HG02885 (cell line): Measurements from ENCODE around the gene DFFB.

Experiments
- ATAC-seq: cut with Tn5 transposase; IDR thresholded peaks from one replicate; pipeline ENCODE4 v1.9.1; 2021; ENCODE audit warnings: mild to moderate bottlenecking; ENCODE audit not compliant: unreplicated experiment, poor library complexity

Gene DFFB

DNA sequence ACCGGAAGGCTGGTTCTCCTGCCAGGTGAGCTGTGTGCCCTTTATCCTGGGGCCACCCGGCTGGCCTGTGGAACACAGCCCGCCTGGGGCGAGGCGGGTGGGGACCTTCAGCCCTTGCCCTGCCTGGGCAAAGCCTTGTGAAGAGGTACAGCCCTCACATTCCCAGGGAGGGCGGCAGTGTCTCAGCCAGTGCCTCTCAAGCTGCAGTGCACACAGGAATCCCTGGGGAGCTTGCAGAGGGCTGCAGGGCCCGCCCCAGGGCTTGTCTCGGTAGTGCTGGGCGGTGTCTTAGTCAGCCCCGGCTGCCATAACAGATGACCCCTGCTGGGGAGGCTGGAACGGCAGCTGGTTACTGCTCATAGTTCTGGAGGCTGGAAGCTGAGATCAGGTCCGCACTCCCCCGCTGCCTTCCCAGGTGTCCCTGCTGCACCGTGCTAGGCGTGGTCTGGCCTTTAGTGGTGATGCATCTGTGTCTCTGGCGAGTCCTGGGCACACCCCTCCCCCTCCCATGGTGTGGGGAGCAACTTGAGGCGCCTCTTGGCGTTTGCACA is 12.6 kb downstream of the DFFB start:
- ATAC-seq: no peak

DNA sequence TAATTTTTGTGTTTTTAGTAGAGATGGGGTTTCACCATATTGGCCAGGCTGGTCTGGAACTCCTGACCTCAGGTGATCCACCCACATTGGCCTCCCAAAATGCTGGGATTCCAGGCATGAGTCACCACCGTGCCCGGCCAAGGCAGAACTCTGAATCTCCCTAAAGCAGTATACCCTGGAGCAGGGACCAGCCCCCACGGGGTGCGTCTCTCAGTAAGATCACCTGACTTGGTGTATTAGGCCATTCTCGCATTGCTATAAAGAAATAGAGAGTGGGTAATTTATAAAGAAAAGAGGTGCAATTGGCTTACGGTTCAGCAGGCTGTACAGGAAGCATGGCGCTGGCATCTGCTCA is 14.2 kb downstream of the DFFB start:
- no peak for ATAC-seq

GRCh38 chr1:3872546-3872945 is 15.3 kb downstream of the DFFB start:
- no peak for ATAC-seq

GRCh38 chr1:3874736-3875135 is 17.5 kb downstream of the DFFB start:
- no peak for ATAC-seq

- ATAC-seq: no peak
These were observed 19.4 kb downstream of the DFFB start for GRCh38 chr1:3876716-3877115.

GRCh38 chr1:3879099-3879498 is 21.8 kb downstream of the DFFB start:
- no peak for ATAC-seq

DNA sequence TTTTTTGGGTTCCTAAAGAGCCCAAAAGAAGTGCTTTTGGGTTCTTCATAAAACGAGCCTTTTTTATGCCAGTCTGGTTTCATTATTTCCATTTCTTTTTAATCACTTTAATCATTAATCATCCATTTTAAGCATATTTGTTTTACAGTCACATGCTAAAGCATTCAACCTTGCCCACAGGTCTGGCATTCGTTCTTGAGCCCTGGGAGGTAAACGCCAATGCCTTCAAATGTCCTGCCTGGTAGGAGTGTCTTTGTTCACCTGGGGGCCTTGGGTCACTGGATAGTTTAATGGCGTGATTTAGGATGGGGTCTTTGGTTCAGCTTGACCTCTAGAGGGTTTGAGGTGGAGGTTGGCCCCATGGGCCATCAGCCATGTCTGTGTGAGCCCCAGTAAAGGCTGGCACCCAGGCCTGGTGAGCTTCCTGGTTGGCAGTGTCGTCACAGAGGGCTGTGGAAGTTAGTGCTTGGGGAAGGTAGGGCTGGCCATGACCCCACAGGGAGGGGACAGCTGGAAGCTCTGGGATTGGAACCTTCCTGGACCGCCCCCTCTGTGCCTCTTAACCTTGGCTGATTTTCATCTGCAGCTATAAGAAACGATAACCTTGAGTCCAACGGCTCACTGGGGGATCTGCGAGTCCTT is 22.6 kb downstream of the DFFB start:
- ATAC-seq: no peak

DNA sequence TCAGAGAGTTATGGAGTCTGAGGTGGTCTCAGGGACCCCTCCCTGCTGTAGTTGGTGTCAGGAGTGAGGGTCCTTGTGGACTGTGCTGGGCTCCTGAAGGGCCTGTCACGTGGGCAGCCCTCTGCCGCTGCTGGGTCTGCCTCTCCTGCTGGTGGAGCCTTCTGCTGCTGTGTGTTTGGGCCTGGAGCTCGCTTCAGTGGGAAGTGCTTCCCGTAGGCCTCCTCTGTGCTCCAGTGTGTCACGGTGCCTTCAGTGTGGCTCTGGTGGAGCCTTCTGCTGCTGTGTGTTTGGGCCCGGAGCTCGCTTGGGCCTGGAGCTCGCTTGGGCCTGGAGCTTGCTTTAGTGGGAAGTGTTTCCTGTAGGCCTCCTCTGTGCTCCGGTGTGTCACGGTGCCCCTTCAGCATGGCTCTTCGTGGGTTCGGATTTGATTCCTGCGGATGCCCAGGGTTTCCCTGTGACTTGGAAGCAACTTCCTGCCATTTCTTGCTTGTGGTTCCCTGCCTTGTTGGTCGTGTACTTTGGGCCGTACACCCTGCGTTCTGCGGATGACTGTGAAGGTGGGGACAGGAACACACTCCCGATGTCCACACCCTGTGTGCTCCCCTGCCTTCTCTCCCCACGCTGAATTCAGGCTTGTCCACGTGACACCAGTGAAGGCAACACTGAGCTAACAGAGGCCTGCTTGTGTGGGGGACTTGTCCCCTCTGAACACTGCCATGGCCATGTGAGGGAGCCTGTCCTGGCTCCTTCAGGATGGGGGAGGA is 23.3 kb downstream of the DFFB start:
- no peak for ATAC-seq

GRCh38 chr1:3881193-3881480 is 23.9 kb downstream of the DFFB start:
- no peak for ATAC-seq

DNA sequence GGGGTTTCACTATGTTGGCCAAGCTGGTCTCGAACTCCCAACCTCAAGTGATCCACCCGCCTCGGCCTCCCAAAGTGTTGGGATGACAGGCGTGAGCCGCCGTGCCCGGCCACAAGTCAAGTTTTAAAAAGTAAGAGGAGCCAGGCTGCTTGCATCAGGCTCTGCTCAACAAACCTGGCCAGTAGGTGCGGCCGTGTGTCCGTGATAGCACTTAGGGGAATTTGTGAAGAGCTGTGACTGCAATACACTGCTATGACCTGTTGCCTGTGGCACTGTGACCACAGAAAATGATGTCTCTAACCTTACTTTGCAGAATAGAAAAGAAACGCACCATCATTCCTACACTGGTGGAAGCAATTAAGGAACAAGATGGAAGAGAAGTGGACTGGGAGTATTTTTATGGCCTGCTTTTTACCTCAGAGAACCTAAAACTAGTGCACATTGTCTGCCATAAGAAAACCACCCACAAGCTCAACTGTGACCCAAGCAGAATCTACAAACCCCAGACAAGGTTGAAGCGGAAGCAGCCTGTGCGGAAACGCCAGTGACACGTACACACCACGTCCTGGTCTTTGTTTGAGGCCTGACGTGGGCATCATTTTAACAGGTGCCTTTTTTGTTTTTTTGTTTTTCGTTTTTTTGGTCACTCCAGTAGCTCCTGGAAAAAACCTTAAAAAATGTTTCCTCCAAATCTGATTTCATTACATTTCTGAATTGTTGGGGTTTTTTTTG is 26.1 kb downstream of the DFFB start:
- ATAC-seq: no peak

- ATAC-seq: no peak
These were observed 27.7 kb downstream of the DFFB start for GRCh38 chr1:3884966-3885365.

- no peak for ATAC-seq
These were observed 28.3 kb downstream of the DFFB start for GRCh38 chr1:3885611-3886010.

DNA sequence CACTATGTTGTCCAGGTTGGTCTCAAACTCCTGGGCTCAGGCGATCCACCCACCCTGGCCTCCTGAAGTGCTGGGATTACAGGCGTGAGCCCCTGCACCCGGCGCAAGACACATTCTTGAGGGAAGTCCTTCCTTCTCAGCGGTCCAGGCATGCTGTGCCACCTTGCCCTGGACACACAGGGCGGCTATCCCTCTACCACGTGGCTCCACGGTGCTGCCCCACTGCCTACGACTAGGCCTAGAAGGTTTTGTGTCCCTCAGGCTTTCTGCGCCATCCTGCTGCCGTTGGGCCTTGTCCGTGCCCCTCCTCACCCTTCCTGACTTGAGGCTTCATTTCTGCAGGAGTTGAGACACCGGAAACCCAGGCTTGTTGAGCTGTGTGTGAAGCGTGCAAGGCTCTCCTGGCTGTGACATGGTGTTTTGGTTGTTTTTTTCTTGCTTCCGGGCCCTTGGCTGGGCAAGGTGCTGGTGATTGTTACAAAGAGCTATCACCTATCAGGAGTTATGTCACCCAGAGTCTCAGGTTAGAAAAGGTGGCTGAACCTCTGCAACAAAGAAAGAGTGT is 28.9 kb downstream of the DFFB start:
- ATAC-seq: no peak

GRCh38 chr1:3886691-3887090 is 29.4 kb downstream of the DFFB start:
- ATAC-seq: no peak

DNA sequence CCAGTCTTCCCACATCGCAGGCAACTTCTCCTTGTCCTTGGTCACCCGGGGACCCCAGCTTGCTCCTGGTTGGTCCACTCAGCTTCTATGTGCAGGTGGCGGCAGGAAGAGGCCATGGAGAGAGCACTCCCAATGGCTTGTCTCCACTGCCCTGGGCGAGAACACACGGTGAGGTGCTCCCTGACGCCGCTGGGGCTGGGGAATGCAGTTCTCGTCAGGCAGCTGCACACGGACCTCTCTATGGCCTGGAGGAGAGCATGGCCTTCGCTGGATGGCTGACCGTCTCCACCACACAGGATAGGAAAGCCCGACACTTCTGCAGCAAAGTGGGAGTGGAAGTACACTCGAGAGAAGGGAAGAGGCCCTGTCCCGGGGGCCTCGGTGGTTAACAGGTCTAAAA is 31.0 kb downstream of the DFFB start:
- no peak for ATAC-seq

DNA sequence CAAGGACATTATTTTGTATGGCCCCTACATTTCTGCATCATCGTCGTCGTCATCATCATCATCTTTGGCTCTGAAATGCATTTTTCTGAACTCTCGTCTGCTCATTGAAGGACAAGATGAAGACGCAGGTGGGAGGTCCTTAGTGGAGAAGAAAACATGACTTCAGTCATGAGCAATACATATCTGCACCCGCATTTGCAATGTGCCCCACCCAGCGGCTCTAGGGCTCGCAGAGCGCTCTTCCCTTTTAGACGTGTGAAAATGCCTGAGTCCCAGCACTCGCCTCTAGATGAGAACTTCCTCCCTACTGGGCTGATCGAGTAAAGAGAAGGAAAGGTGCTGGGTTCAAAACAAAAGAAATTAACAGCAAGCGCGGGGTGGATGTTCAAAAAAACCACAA is 32.7 kb downstream of the DFFB start:
- no peak for ATAC-seq

DNA sequence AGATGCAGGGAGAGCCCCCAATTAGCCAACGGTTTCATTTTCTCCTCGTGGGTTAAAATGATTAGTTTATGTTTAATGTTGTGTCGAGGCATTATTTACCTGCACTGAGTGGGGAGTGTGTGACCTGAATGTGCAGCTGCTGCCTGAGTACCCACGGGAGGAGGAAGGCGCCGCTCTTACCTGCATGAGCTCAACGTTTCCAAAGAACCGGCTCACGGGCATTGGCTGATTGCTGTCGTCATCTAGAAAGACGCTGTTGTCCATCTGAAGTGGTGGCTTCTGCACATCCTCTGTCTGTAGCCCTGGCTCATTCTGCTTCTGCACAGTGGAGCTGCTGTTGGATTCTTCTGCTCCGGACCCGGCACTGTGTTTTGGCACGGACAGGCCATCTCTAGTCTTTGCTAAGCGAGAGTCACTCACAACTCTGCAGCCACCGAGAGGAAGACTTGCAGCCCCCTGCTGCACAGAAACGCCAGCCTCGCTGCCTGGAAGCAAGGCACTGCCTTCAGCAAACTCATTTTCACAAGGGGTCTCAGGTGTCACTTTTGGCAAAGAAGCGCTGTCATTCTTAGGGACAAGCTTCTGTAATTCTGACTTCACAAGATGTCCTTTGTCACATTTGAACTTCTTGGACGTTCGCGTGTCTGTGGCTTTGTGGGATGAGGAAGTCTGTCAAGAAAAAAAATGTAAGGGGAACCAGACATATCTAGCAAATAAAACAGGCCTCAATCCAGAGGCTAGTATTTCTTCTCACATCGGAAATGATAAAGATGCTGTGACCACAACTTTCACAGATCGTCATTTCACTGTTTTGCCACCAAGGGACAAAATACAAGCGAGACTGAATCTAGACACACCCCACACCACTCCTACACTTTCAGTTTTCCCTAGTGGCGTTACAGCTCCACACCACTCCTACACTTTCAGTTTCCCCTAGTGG is 33.4 kb downstream of the DFFB start:
- ATAC-seq: no peak

- ATAC-seq: no peak
These were observed 34.1 kb downstream of the DFFB start for GRCh38 chr1:3891329-3891865.

GRCh38 chr1:3892748-3893147 is 35.5 kb downstream of the DFFB start:
- ATAC-seq: no peak

DNA sequence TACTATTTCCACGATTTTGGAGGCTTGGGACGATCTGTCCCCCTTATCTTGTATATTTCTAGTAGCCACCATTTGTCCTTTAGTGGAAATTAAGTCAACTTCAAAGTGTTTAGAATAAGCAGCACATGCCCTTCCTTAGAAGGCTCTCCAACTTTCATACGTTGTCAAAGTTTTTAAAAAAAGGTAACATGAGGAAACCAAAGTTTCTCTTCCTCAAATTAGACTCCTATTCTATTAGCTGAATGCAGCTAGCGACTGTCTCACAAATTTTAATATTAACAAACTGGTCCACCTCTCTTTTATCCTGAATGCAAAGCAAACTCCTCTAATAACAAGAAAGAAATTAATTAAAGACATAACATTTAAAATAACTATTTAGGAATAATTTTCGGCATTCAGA is 35.9 kb downstream of the DFFB start:
- ATAC-seq: no peak
